K562 (cell line): Measurements from ENCODE around the gene CD47. TPM values are rescaled to one million over a fixed set of nuclear protein-coding genes. Genes with fewer than 3 reads are reported as not detected.

Source experiments
- ATAC-seq: fragments of 200-7000 bp; cut with Tn5 transposase; 3 replicates; pipeline ENCODE4 v1.9.1; 2020; ENCODE audit warnings: moderate library complexity
- BruUV-seq: library from RNA; stranded (reverse); fragments of 400-500 nt; replicated peaks from 2 replicates; lab custom pipeline; 2021; lab: Mats Ljungman, UMichigan
- CTCF ChIA-PET: fragments of 300-600 bp; formaldehyde crosslinking; extraction: SDS; loops from one replicate; lab custom pipeline; 2021; ENCODE audit warnings: low intra/inter-chr PET ratio; lab: Yijun Ruan, JAX
- POLR2A ChIA-PET: fragments of 300-600, 350-650 bp; sonication (Branson Sonifier 250); formaldehyde crosslinking; extraction: SDS; loops from one replicate; lab custom pipeline; 2021; ENCODE audit warnings: antibody characterized with exemption, inconsistent platforms; lab: Yijun Ruan, JAX
- DNase-seq, 4 experiments: peaks; one replicate each; pipeline versions ENCODE4 v3.0.0 to v3.0.0-alpha.2; 2011 to 2018; ENCODE audit warnings: low spot score in 3 of 4, mixed read lengths in 3 of 4; ENCODE audit errors: extremely low read depth in 1 of 4
- FAIRE-seq: peaks from 2 replicates; lab custom pipeline; 2011; peaks lifted over from hg19 to GRCh38; lab: Jason Lieb, UNC
- H2AFZ ChIP-seq: 2 replicates; pipeline ENCODE4 v1.6.0; 2011; ENCODE audit warnings: low read depth, low read length, control low read depth, inconsistent platforms
- H3K27ac ChIP-seq: fragments of 200-600 bp; 3 replicates; pipeline ENCODE4 v1.8.0; 2011; ENCODE audit warnings: low read depth, mild to moderate bottlenecking, control low read depth, inconsistent platforms, low read length, moderate library complexity, mixed read lengths; ENCODE audit errors: extremely low read depth
- H3K27me3 ChIP-seq, 2 experiments: fragments of 300-600 bp in 1 of 2; 2 replicates in 1 of 2; 3 replicates in 1 of 2; pipeline versions ENCODE4 v1.6.0 to v1.8.0; 2011; ENCODE audit warnings: inconsistent platforms in 2 of 2, low read length in 2 of 2, mild to moderate bottlenecking in 1 of 2, mixed read lengths in 1 of 2, moderate library complexity in 1 of 2; ENCODE audit not compliant: control insufficient read depth in 2 of 2, insufficient read depth in 2 of 2
- H3K36me3 ChIP-seq: fragments of 300-600 bp; 3 replicates; pipeline ENCODE4 v1.8.0; 2011; ENCODE audit warnings: mild to moderate bottlenecking, low read length, inconsistent platforms; ENCODE audit not compliant: control insufficient read depth, insufficient read depth
- H3K4me1 ChIP-seq, 2 experiments: fragments of 200-600 bp in 1 of 2; replicated peaks in 1 of 2; 2 replicates in 1 of 2; 3 replicates in 1 of 2; pipeline versions ENCODE4 v1.5.1 to v1.8.0; 2011; ENCODE audit warnings: inconsistent platforms in 2 of 2, low read length in 2 of 2, mild to moderate bottlenecking in 1 of 2, mixed read lengths in 1 of 2, moderate library complexity in 1 of 2; ENCODE audit not compliant: control insufficient read depth in 2 of 2, insufficient read depth in 2 of 2
- H3K4me2 ChIP-seq: 2 replicates; pipeline ENCODE4 v1.6.1; 2011; ENCODE audit warnings: low read length, control low read depth, inconsistent platforms, mixed read lengths; ENCODE audit not compliant: insufficient read depth
- H3K4me3 ChIP-seq: fragments of 200-600 bp; sonication (generic), shearing (Covaris generic); 2 replicates; pipeline ENCODE4 v1.5.1; 2016; ENCODE audit warnings: control low read depth, inconsistent platforms
- H3K79me2 ChIP-seq: fragments of 200-600 bp; 3 replicates; pipeline ENCODE4 v1.8.0; 2011; ENCODE audit warnings: low read length, inconsistent platforms; ENCODE audit not compliant: control insufficient read depth, insufficient read depth
- H3K9ac ChIP-seq, 2 experiments: 2 replicates each; pipeline versions ENCODE4 v1.6.0 to v1.6.1; 2011; ENCODE audit warnings: low read depth in 2 of 2, low read length in 2 of 2, control low read depth in 1 of 2, inconsistent platforms in 1 of 2, mild to moderate bottlenecking in 1 of 2, mixed read lengths in 1 of 2; ENCODE audit not compliant: insufficient read depth in 1 of 2
- H3K9me1 ChIP-seq: one replicate; pipeline ENCODE4 v1.6.0; 2011; ENCODE audit warnings: inconsistent platforms, mild to moderate bottlenecking, low read length, moderate library complexity; ENCODE audit not compliant: control insufficient read depth, insufficient read depth
- H3K9me3 ChIP-seq: replicated peaks from 2 replicates; pipeline ENCODE4 v1.5.1; 2011; ENCODE audit warnings: low read depth, low read length, inconsistent platforms; ENCODE audit not compliant: control insufficient read depth, insufficient read depth
- H4K20me1 ChIP-seq: replicated peaks from 2 replicates; pipeline ENCODE4 v1.6.1; 2011; ENCODE audit warnings: low read length, inconsistent platforms, mixed read lengths; ENCODE audit not compliant: control insufficient read depth, insufficient read depth
- ATF7 ChIP-seq: fragments of 450-650 bp; IDR thresholded peaks from 2 replicates; pipeline ENCODE4 v1.7.1; 2014; ENCODE audit warnings: mild to moderate bottlenecking, moderate library complexity
- CEBPG ChIP-seq, 3 experiments: fragments of 200-800 bp in 1 of 3; sonication (Bioruptor generic) in 1 of 3; sonication (generic) in 1 of 3; formaldehyde crosslinking in 1 of 3; IDR thresholded peaks in 2 of 3; conservative IDR thresholded peaks in 1 of 3; 2 replicates each; pipeline versions ENCODE4 v1.6.1 to v1.8.0; 2016 to 2022; ENCODE audit warnings: missing compliant biosample characterization in 2 of 3, missing genetic modification characterization in 2 of 3, mild to moderate bottlenecking in 1 of 3, missing genetic modification reagents in 1 of 3
- COPS2 ChIP-seq: fragments of 450-650 bp; conservative IDR thresholded peaks from 2 replicates; pipeline ENCODE4 v1.6.1; 2016; ENCODE audit warnings: mild to moderate bottlenecking, moderate library complexity
- JUNB ChIP-seq: fragments of 450-650 bp; formaldehyde crosslinking; conservative IDR thresholded peaks from 2 replicates; pipeline ENCODE4 v1.4.0; 2020; ENCODE audit warnings: mild to moderate bottlenecking
- LEF1 ChIP-seq: fragments of 450-650 bp; IDR thresholded peaks from 2 replicates; pipeline ENCODE4 v1.6.1; 2016; ENCODE audit warnings: mild to moderate bottlenecking
- MTA2 ChIP-seq: fragments of 450-650 bp; IDR thresholded peaks from 2 replicates; pipeline ENCODE4 v1.6.1; 2016; ENCODE audit warnings: low read depth
- YBX1 ChIP-seq: fragments of 450-650 bp; IDR thresholded peaks from 2 replicates; pipeline ENCODE4 v1.7.1; 2016; ENCODE audit warnings: mild to moderate bottlenecking
- WGBS: fragments of 100-300 bp; shearing (Covaris generic); methylation state at CpG from one replicate; pipeline ENCODE4 v1.1.6; 2016; ENCODE audit warnings: low coverage, mixed read lengths; ENCODE audit not compliant: insufficient coverage; ENCODE audit errors: missing lambda C conversion rate; 5-methylcytosine and 5-hydroxymethylcytosine counted together
- in situ Hi-C: fragments of 300-500 bp; cut with MboI; formaldehyde crosslinking; loops from 4 replicates; pipeline ENCODE4 v1.15.0; 2018; ENCODE audit warnings: inconsistent platforms, mixed read lengths
- intact Hi-C: fragments of 100-400 bp; cut with micrococcal nuclease; formaldehyde crosslinking; loops from 2 replicates; pipeline ENCODE4 v1.14.2; 2022
- polyA plus RNA-seq, 8 experiments: library from polyadenylated mRNA; depleted of rRNA in 4 of 8; stranded (reverse) in 5 of 8; unstranded in 3 of 8; fragments of >200 nt; fragmentation: Nextera tagmentation in 2 of 8; fragmentation: Illumina TruSeq in 1 of 8; extraction: Ambion mirVana in 2 of 8; extraction: Trizol in 1 of 8; gene quantifications; 2 replicates each; pipeline versions ENCODE4 v1.2.1 to v1.2.3, GENCODE V29; 2011 to 2014; ENCODE audit warnings: inconsistent platforms in 1 of 8, missing spikeins in 1 of 8
- total RNA-seq, 7 experiments: library from RNA; depleted of rRNA in 6 of 7; stranded (reverse); fragments of >200 nt in 6 of 7; fragmentation: Illumina TruSeq in 2 of 7; extraction: Trizol in 2 of 7; gene quantifications; 2 replicates each; pipeline versions ENCODE4 v1.2.1 to v1.2.3, GENCODE V29; 2011 to 2021; ENCODE audit warnings: low replicate concordance in 1 of 7
- TF ChIP-seq, protein P1 (sequence below): fragments of 450-650 bp; IDR thresholded peaks from 2 replicates; pipeline ENCODE4 v1.6.1; 2016; ENCODE audit warnings: mild to moderate bottlenecking, moderate library complexity

The CD47 gene
- total and polyA plus RNA-seq, 9 of the 15 experiments (the other 6 are each of a cell fraction or from before 2014, with no cell fraction given) = 10.2 to 62.6 (median 36.3) TPM

DNA sequence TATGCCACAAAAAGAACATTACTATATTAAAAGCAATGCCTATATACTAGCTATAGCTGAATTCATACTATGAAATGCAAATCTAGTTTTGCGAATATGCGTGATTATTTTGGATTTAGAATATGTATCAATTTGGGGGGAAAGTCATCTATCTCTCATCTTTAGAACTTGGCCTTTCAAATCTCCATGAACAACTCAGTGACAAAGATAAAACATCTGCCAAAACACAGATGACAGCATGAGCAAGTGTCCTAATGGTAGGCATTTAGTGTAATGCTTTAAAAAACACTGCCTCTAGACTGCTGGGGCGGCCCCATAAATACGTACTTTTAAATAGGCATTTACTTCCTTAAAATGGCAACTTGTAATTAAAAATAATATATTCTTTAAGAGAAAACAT is 2.7 kb downstream of the CD47 start:
- Histone ChIP-seq H3K79me2 (peaks cover 41% of the 10 kb centered on the region), H3K4me2 (no peak overlapping the region), H4K20me1 (no peaks in the 10 kb centered on the region), H2AFZ (no peak overlapping the region), H3K36me3 (no peaks in the 10 kb centered on the region), H3K27me3 (no peaks in the 10 kb centered on the region), H3K27ac (no peak overlapping the region), H3K9ac (no peak overlapping the region), H3K4me1 (peaks cover 9 to 31% of the 10 kb centered on the region in 2 experiments), H3K4me3 (no peak overlapping the region), H3K9me1 (no peaks in the 10 kb centered on the region), H3K9me3 (peaks cover 5% of the 10 kb centered on the region; the same call in 1 of the 2 replicates)
- 86% methylated on average over 4 of the region's 4 CpGs for WGBS
- intact Hi-C loops = no loop called here
- in situ Hi-C loops = no loop called here
- FAIRE-seq (no peak), DNase-seq (no peak), ATAC-seq (no peak)
- no TSS peak for BruUV-seq
- CTCF ChIA-PET = no interaction called here
- POLR2A ChIA-PET = no interaction called here
- TF ChIP-seq JUNB (CRISPR knock-in tag) (no peak), YBX1 (no peak), COPS2 (no peak), MTA2 (no peak), CEBPG (CRISPR knock-in tag; IDR thresholded peaks at IDR 0.05) (no peak), CEBPG (tag; conservative IDR thresholded peaks at IDR 0.05 in 1 of 2, IDR thresholded peaks at IDR 0.05 in 1 of 2) (no peak), ATF7 (no peak), LEF1 (no peak)
- TF ChIP-seq, protein P1, sequence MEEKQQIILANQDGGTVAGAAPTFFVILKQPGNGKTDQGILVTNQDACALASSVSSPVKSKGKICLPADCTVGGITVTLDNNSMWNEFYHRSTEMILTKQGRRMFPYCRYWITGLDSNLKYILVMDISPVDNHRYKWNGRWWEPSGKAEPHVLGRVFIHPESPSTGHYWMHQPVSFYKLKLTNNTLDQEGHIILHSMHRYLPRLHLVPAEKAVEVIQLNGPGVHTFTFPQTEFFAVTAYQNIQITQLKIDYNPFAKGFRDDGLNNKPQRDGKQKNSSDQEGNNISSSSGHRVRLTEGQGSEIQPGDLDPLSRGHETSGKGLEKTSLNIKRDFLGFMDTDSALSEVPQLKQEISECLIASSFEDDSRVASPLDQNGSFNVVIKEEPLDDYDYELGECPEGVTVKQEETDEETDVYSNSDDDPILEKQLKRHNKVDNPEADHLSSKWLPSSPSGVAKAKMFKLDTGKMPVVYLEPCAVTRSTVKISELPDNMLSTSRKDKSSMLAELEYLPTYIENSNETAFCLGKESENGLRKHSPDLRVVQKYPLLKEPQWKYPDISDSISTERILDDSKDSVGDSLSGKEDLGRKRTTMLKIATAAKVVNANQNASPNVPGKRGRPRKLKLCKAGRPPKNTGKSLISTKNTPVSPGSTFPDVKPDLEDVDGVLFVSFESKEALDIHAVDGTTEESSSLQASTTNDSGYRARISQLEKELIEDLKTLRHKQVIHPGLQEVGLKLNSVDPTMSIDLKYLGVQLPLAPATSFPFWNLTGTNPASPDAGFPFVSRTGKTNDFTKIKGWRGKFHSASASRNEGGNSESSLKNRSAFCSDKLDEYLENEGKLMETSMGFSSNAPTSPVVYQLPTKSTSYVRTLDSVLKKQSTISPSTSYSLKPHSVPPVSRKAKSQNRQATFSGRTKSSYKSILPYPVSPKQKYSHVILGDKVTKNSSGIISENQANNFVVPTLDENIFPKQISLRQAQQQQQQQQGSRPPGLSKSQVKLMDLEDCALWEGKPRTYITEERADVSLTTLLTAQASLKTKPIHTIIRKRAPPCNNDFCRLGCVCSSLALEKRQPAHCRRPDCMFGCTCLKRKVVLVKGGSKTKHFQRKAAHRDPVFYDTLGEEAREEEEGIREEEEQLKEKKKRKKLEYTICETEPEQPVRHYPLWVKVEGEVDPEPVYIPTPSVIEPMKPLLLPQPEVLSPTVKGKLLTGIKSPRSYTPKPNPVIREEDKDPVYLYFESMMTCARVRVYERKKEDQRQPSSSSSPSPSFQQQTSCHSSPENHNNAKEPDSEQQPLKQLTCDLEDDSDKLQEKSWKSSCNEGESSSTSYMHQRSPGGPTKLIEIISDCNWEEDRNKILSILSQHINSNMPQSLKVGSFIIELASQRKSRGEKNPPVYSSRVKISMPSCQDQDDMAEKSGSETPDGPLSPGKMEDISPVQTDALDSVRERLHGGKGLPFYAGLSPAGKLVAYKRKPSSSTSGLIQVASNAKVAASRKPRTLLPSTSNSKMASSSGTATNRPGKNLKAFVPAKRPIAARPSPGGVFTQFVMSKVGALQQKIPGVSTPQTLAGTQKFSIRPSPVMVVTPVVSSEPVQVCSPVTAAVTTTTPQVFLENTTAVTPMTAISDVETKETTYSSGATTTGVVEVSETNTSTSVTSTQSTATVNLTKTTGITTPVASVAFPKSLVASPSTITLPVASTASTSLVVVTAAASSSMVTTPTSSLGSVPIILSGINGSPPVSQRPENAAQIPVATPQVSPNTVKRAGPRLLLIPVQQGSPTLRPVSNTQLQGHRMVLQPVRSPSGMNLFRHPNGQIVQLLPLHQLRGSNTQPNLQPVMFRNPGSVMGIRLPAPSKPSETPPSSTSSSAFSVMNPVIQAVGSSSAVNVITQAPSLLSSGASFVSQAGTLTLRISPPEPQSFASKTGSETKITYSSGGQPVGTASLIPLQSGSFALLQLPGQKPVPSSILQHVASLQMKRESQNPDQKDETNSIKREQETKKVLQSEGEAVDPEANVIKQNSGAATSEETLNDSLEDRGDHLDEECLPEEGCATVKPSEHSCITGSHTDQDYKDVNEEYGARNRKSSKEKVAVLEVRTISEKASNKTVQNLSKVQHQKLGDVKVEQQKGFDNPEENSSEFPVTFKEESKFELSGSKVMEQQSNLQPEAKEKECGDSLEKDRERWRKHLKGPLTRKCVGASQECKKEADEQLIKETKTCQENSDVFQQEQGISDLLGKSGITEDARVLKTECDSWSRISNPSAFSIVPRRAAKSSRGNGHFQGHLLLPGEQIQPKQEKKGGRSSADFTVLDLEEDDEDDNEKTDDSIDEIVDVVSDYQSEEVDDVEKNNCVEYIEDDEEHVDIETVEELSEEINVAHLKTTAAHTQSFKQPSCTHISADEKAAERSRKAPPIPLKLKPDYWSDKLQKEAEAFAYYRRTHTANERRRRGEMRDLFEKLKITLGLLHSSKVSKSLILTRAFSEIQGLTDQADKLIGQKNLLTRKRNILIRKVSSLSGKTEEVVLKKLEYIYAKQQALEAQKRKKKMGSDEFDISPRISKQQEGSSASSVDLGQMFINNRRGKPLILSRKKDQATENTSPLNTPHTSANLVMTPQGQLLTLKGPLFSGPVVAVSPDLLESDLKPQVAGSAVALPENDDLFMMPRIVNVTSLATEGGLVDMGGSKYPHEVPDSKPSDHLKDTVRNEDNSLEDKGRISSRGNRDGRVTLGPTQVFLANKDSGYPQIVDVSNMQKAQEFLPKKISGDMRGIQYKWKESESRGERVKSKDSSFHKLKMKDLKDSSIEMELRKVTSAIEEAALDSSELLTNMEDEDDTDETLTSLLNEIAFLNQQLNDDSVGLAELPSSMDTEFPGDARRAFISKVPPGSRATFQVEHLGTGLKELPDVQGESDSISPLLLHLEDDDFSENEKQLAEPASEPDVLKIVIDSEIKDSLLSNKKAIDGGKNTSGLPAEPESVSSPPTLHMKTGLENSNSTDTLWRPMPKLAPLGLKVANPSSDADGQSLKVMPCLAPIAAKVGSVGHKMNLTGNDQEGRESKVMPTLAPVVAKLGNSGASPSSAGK = no peak
